ENCODE data around the gene NR1H2.
A peak's percentile ranks its signal among the peaks of the same experiment; 100 is the strongest.
"Not testable (repeated sequence)": the region's sequence is repeated elsewhere in the genome, so short reads cannot be mapped to it uniquely, and the experiment has no call there.

NR1H2 gene

GRCh38 chr19:50344661-50345318, 31.5 kb upstream of the NR1H2 start:
- peak in 3 of 4 experiments; percentile 21 to 46 (median 30) for DNase-seq

GRCh38 chr19:50347089-50347581, 29.1 kb upstream of the NR1H2 start:
- DNase-seq = peak in 2 of 4 experiments; percentile 13 to 22

- peak in 1 of 4 experiments; percentile 13 for DNase-seq
These were observed 26.8 kb upstream of the NR1H2 start for GRCh38 chr19:50349277-50350057.

- DNase-seq = no peak
These were observed 24.0 kb upstream of the NR1H2 start for GRCh38 chr19:50352242-50352641.

GRCh38 chr19:50353487-50353880, 22.8 kb upstream of the NR1H2 start:
- not testable (repeated sequence) for DNase-seq

GRCh38 chr19:50356691-50357177, 19.5 kb upstream of the NR1H2 start:
- DNase-seq = no peak

- DNase-seq = peak; percentile 74 to 84 (median 81)
These were observed 18.8 kb upstream of the NR1H2 start for GRCh38 chr19:50357178-50358100.

GRCh38 chr19:50358483-50359327, 17.6 kb upstream of the NR1H2 start:
- DNase-seq = peak; percentile 76 to 89 (median 82)

- no peak for DNase-seq
These were observed 16.9 kb upstream of the NR1H2 start for GRCh38 chr19:50359328-50359818.

- DNase-seq = peak in 2 of 4 experiments; percentile 30 to 39
These were observed 14.8 kb upstream of the NR1H2 start for GRCh38 chr19:50361290-50362029.

GRCh38 chr19:50362030-50362412, 14.2 kb upstream of the NR1H2 start:
- DNase-seq = no peak

- no peak for DNase-seq
These were observed 13.4 kb upstream of the NR1H2 start for GRCh38 chr19:50362656-50363424.

GRCh38 chr19:50365434-50366306, 10.6 kb upstream of the NR1H2 start, which contains the start of gene NAPSA:
NAPSA (minus strand) TSS chr19:50365639; CDS start chr19:50365621, 18 bp downstream.
- no peak for DNase-seq

GRCh38 chr19:50368649-50369570, 7.3 kb upstream of the NR1H2 start:
- DNase-seq = peak; percentile 90 to 93 (median 92)

- peak; percentile 48 to 84 (median 70) for DNase-seq
These were observed 4.3 kb upstream of the NR1H2 start for GRCh38 chr19:50371914-50372475.

- DNase-seq = no peak
These were observed 799 bp downstream of the NR1H2 start for GRCh38 chr19:50377051-50377461.

- no peak for DNase-seq
These were observed 1.3 kb downstream of the NR1H2 start for GRCh38 chr19:50377517-50377916.
